ENCODE results near the gene KIF5B. TPM values are rescaled to one million over a fixed set of nuclear protein-coding genes. Genes with fewer than 3 reads are reported as not detected.

Gene KIF5B
- total RNA-seq, 4 donors from 2014 or later, result 253 to 317 (median 298) TPM

- no peaks in the 10 kb centered on the region for H3K4me1 ChIP-seq
- H3K27ac ChIP-seq (replicated peaks in 1 of 4), result no peak overlapping the region
- peaks cover 59 to 92% (median 78%) of the 10 kb centered on the region in 4 donors for H3K36me3 ChIP-seq
- WGBS, result 44% methylated on average over 1 of the region's 1 CpG
- intact Hi-C loops (cut with DNase I), result no loop called here
- H3K4me3 ChIP-seq, result no peak overlapping the region
- DNase-seq (ENCODE audit: extremely low spot score), result no peak
- H3K27me3 ChIP-seq, result no peaks in the 10 kb centered on the region
- TF ChIP-seq POLR2A (IDR thresholded peaks at IDR 0.05; ENCODE audit: low read depth) (no peak), POLR2AphosphoS5 (IDR thresholded peaks at IDR 0.05) (no peak), EP300 (IDR thresholded peaks at IDR 0.05) (no peak)
- no peaks in the 10 kb centered on the region for H3K9me3 ChIP-seq
Observed at GRCh38 chr10:32023264-32023663, 33.0 kb downstream of the KIF5B start.

- peaks cover 0 to 16% (median 8%) of the 10 kb centered on the region in 4 donors for H3K4me1 ChIP-seq
- TF ChIP-seq POLR2A (IDR thresholded peaks at IDR 0.05; ENCODE audit: low read depth), result no peak
- no peak for TF ChIP-seq POLR2AphosphoS5 (IDR thresholded peaks at IDR 0.05)
- TF ChIP-seq EP300 (IDR thresholded peaks at IDR 0.05), result no peak
- no peak overlapping the region for H3K4me3 ChIP-seq
- H3K9me3 ChIP-seq, result no peaks in the 10 kb centered on the region
- intact Hi-C loops (cut with DNase I), result loop anchor here (10.0 kb wide), 1 partner anchor 258 kb away; no protein-coding TSS in a partner anchor
- no peak overlapping the region for H3K27ac ChIP-seq (replicated peaks in 1 of 4)
- peaks cover 82 to 100% (median 90%) of the 10 kb centered on the region in 4 donors for H3K36me3 ChIP-seq
- H3K27me3 ChIP-seq, result no peaks in the 10 kb centered on the region
- 93% methylated on average over 11 of the region's 11 CpGs for WGBS
- DNase-seq (ENCODE audit: extremely low spot score), result no peak
Observed at GRCh38 chr10:32017044-32017443, 39.2 kb downstream of the KIF5B start.

GRCh38 chr10:32015386-32015785 lies 40.8 kb downstream of the KIF5B start:
- no peak for DNase-seq (ENCODE audit: extremely low spot score)
- H3K4me3 ChIP-seq, result no peak overlapping the region
- intact Hi-C loops (cut with DNase I), result loop anchor here (10.0 kb wide), 1 partner anchor 259 kb away; no protein-coding TSS in a partner anchor
- H3K27me3 ChIP-seq, result no peaks in the 10 kb centered on the region
- H3K36me3 ChIP-seq, result peaks cover 65 to 100% (median 82%) of the 10 kb centered on the region in 4 donors
- no peaks in the 10 kb centered on the region for H3K9me3 ChIP-seq
- 84% methylated on average over 5 of the region's 5 CpGs for WGBS
- peaks cover 0 to 23% (median 14%) of the 10 kb centered on the region in 4 donors for H3K4me1 ChIP-seq
- H3K27ac ChIP-seq (replicated peaks in 1 of 4), result no peak overlapping the region
- TF ChIP-seq POLR2AphosphoS5 (IDR thresholded peaks at IDR 0.05) (no peak), POLR2A (IDR thresholded peaks at IDR 0.05; ENCODE audit: low read depth) (no peak), CTCF (IDR thresholded peaks at IDR 0.05) (no peak)

GRCh38 chr10:32007026-32007425 lies 49.2 kb downstream of the KIF5B start:
- Histone ChIP-seq H3K27me3 (no peaks in the 10 kb centered on the region), H3K27ac (replicated peaks in 1 of 4) (no peak overlapping the region), H3K4me3 (no peak overlapping the region), H3K9me3 (no peaks in the 10 kb centered on the region), H3K36me3 (peaks cover 0 to 38% (median 21%) of the 10 kb centered on the region in 4 donors), H3K4me1 (peaks cover 0 to 14% (median 14%) of the 10 kb centered on the region in 4 donors)
- intact Hi-C loops (cut with DNase I), result no loop called here
- TF ChIP-seq EP300 (IDR thresholded peaks at IDR 0.05) (no peak), POLR2A (IDR thresholded peaks at IDR 0.05; ENCODE audit: low read depth) (no peak), CTCF (IDR thresholded peaks at IDR 0.05) (no peak), POLR2AphosphoS5 (IDR thresholded peaks at IDR 0.05) (no peak)
- no peak for DNase-seq (ENCODE audit: extremely low spot score)
- WGBS, result 88% methylated on average over 2 of the region's 2 CpGs

GRCh38 chr10:32005050-32005449 lies 51.2 kb downstream of the KIF5B start:
- 51% methylated on average over 4 of the region's 4 CpGs for WGBS
- H3K4me3 ChIP-seq, result no peak overlapping the region
- H3K36me3 ChIP-seq, result peaks cover 0 to 19% (median 12%) of the 10 kb centered on the region in 4 donors
- TF ChIP-seq CTCF (IDR thresholded peaks at IDR 0.05), result peak; percentile 26 to 48 (median 33)
- no peak for TF ChIP-seq POLR2A (IDR thresholded peaks at IDR 0.05; ENCODE audit: low read depth)
- TF ChIP-seq POLR2AphosphoS5 (IDR thresholded peaks at IDR 0.05), result peak in 1 of 2 donors; percentile 36
- H3K27me3 ChIP-seq, result no peaks in the 10 kb centered on the region
- intact Hi-C loops (cut with DNase I), result no loop called here
- H3K27ac ChIP-seq (replicated peaks in 1 of 4), result no peak overlapping the region
- DNase-seq (ENCODE audit: extremely low spot score), result no peak
- no peaks in the 10 kb centered on the region for H3K9me3 ChIP-seq
- peaks cover 0 to 8% (median 8%) of the 10 kb centered on the region in 4 donors for H3K4me1 ChIP-seq

Measured in esophagus muscularis mucosa (tissue), 4 donors.